Hematopoietic multipotent progenitor cell treated with erythropoietin and hydrocortisone succinate and interleukin-3 and kit ligand, for 4 days (in vitro differentiated cells): Measurements from ENCODE around the gene ZHX3.

Source experiments
- DNase-seq: peaks from one replicate; pipeline ENCODE4 v3.0.0-alpha.2; 2015

The ZHX3 gene

DNA sequence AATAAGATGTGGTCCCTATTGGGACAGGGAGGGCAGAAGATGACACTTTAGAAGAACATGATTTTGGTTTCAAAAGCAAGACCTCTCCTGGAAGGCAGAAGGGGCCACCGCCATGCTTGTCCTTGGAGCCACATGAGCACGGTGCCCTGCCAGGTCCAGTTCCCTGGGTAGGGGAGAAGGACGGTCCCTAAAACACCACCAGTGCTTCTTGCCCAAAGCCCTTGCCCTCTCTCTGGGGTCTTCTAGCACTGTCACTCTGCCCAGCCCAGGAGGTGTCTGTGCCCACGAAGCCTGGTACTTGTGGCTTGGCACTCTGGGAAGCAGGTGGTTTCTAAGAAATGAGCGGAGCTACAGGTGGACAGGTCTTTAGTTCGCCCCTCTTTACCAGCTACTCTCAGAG is 134.1 kb downstream of the ZHX3 start:
- DNase-seq, result no peak

DNA sequence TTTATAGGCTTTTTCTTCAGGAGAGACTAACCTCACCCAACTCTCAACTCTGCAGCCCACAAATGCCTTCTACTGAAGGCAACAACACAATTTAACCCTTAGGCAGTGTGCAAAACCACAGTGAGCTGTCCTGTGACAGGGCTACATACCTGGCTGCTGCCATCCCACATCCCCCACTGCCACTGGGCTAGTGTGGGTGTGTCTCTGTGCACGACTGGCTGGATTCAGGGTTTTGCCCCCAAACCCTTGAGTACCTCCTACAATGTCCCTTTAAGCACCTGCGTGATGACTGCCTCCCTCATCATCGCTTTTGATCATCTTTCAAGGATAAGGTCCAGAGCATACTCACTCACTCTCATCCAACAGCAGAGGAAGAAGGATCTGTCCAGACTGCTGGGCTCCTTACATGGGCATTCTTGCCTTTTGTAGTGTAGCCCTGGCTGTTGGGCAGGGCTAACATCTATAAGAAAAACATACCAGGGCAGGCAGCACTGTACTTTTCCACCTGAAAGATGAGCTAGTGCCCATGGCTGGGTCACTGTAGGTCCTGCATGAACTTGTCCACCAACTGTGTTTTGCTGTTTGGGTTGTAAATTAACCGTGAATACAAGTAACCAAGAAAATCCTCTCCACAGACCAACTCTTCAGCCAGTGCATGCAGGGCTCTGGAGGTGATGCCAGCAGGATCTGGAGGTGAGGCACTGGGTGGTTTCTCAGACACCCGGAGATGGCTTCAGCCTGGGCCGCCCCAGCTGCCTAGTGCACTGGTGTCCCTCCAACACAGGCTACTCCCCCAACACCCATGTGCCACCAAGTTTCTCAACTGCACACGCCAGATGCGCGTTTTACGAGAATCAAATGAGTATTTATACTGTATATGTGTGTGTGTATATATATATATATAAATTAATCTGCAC is 135.0 kb downstream of the ZHX3 start:
- no peak for DNase-seq

DNA sequence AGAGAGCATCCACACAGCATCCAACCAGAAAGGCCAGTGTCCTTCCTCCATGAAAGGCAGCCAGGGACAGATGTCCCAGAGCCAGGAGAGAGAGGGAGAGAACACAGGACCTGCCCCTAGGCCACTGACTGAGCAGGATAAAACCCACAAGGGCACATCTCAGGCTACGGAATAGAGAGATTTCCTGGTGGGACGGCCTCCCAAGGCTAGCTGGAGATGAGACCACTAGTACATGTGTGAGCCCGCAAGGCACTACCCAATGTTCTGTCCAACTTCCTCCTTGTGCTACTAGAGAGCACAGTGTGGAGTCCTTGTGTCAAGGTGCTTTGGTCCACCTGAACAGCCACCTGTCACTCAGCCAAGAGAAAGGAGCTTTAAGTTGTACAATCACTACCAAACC is 136.0 kb downstream of the ZHX3 start:
- no peak for DNase-seq

DNA sequence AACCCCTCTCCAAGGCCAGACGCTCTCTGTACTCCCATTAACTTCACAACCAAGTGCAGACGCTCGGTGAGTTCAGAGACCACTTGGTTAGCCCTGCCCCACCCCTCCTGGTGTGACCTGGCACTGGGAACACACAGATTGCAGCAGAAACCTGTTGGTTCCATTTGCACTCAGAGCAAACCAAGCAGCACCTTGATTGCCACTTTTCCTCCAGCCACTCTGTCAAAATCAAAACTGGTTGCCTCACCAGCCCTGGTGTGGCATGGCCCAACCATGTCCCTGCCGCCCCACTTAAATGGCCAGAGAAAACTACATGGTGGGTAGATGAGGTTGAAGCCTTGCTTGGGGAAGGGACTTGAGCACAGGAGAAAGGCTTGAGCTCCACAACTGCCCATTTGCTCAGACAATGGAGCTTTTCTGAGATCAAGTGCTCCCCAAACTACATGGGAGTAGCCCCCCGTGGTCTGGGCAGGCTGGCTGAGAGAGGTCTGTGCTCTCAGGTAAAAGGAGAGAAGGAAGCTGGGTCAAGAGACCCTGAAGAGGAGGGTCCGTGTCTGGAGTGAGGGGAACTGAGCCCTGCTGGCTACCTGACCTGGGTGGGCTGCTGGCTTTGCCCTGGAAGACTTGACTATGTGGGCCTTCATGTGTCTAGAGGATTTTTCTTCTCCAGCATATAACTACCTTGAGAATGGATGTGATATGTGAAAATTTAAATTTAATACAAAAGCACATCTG is 136.8 kb downstream of the ZHX3 start:
- no peak for DNase-seq

DNA sequence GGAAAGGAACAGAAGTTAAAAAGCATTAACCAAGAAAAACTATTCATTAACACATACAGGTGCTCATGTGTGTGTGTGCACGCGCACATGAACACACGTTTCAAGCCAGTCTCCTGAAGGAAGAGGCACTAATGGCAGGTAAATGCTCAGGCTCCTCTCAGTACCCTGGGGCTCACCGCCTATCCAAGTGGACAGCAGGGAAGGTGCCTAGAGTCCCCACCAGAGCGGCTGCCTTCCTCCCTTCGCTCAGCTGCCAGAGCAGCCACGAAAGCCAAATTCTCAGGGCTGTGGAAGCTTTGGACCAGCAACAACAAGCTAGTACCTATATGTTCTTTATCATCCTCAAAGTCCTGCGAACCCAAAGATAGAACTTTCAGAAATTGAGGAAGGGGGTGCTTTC is 137.6 kb downstream of the ZHX3 start:
- DNase-seq, result no peak

DNA sequence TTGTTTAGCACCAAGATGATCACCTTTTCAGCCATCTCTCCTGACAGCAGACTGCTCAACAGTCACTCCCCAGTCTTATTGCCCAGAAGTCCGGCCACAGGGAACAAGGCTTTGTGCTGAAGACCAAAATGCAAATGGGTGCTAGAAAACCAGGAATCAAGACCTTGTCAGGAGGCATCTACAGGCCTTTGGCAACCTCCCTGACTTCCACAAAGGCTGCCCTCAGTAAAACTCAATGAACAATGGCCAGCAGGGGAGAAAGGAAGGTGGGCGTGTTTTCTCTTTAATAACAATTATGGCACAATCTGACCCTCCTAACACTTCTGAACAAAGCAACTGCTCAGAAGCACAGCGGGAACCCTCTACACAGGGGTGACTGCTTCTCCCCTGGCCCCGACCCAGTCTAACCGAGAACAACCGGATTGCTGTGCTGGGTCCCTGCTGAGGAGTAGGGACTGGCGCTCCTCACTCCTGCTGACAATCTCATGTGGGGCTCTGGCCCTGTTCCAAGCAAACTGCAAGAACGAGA is 138.6 kb downstream of the ZHX3 start:
- DNase-seq, result no peak

DNA sequence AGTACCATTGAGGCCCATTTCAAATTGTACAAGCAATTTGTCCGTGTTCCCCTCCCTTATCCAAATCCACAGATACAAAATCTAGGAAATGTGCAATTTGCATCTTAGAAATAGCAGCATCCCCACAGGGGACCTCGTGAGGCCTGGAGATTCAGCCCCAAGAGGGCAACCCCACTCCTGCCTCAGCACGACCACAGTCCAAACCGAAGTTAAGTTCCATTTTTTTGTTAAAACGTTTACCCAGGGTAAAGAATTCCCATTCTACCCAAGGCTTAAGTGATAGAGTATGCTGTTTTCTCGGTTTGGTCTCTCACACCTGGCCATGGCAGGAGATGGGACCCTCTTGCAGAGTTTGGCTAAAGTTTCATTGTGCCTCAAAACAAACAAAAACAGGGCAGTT is 139.0 kb downstream of the ZHX3 start:
- DNase-seq, result no peak

DNA sequence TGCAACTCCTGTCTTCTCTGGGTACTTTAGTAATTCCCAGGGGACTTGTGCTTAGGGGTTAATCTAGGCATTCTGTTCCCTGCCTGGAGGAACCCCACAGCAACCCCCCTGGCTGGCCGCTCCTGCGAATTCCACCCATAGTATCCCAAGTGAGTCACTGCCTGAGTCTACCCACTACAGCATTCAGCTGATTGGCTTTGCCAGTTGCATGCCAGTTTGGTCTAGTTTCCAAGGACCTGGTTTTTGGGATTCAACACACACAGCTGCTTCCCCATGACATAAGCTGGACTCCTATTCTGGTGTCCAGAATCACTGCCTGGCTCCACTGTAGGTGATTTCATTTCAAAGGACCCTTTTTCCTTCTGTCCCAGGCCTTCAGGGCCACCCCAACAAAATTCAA is 139.9 kb downstream of the ZHX3 start:
- DNase-seq, result no peak

DNA sequence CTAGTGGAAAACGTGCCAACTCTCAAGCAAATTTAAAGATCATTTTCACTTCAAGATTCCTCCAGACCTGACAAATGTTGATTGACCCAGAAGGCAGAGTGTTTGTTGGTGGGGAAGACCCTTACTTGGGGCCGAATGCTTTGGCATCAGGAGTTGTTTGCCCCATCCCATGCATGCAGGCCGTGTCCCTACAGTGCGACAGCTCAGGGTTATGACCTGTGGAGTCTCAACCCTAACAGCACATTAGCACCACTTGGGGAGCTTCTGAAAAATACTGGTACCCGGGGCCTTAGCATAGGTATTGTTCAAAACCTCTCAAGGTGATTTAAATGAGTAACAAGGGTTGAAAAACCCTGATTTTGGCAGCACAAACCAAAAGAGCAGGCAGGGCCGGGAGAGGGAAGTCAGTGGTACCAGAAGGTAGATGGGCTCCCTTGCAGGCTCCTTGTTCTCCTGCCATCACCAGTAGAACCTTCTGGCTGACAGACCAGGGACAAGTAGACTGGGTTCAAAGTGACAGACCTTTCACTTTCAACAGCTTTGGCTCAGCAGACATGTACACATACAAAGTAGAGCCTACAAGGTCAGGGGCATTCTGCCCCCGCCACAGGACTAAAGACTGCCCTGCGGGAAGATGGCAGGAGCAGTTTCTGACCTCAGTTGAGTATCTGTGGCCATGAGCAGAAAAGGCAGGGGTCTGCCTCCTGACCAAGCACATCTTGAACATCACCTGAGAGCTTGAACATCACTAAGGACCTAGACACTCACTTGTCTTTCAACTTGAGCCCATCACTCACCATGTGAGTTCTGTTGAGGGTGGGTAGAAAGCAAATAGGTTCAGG is 140.6 kb downstream of the ZHX3 start:
- no peak for DNase-seq

DNA sequence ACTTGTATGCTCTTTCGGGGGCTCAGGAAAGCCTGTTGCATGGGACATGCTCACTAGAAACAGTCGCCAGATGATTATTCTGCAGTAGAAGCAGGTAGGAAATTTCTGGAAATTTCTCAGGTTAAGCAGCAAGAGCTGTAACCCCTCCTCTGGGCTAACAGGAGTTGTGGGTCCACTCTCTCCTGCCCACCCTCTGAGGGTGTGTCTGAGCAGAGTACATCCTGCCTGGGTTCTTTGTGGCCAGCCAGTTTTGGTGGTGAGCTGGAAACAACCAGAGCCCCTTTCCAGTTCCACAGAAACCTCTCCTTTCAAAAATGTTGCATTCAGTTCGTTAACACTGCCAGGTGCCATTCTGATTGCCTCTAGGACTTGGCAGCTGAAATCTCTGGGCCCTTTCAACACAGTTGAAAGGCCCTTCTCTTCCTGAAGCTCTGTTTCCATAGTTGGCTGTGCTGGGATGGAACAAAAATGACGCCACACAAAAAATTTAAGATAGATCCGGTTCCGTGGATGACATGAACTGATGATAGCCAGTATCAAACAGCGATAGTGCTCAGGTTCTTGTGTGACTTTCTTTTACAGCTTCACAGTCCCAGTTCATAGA is 141.7 kb downstream of the ZHX3 start:
- no peak for DNase-seq

DNA sequence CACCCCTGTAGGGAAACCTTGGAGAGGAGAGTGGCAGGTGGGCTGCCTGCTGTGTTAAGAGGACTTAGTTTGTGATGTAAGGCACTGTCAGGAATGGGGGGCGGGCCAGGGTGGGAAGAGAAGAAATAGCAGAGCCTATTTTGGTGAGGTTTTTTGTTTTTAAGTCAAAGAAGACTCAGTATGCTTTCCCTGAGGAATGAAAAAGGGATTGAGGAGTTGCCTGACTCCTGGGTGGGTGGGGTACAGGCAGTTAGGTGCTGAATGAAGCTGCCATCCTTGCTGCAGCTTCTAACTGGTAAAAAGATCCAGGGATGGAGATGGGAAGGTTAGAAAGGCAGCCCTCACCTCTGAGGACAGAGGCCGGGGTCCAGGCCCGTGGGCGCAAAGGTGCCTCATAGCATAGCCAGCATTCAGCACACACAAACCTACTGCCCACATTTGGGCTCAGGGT is 142.3 kb downstream of the ZHX3 start:
- no peak for DNase-seq

DNA sequence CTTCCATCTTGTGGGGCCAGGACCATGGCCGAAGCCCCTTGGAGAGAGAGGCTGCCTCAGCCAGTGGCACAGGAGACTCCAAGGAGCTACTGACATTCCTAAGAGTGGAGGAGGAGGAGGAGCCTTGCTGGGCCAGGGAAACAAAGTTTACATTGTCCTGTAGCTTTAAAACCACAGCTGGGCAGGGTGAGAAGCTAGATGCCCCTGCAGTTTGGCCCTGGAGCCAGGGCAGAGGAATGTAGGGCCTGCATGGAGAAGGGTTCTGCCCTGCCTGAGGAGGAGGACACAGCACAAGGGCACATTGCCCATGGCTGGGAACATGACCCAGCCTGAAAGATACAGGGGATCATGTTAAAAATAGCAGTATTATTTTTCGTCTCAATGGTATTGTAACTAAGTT is 142.7 kb downstream of the ZHX3 start:
- DNase-seq, result no peak

DNA sequence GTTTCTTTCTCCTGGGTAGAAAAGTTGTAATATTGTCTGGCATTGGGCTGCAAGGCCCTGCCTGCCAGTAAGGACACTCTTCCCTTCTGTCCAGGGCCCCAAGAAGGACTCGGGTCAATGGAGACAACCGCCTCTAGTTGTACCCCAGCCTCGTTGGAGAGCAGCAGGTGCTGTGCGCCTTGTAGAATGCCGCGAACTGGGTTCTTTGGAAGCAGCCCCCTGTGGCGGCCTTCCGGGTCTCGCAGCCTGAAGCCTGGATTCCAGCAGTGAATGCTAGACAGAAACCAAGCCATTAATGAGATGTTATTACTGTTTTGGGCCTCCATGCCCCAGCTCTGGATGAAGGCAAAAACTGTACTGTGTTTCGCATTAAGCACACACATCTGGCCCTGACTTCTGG is 143.2 kb downstream of the ZHX3 start:
- no peak for DNase-seq

DNA sequence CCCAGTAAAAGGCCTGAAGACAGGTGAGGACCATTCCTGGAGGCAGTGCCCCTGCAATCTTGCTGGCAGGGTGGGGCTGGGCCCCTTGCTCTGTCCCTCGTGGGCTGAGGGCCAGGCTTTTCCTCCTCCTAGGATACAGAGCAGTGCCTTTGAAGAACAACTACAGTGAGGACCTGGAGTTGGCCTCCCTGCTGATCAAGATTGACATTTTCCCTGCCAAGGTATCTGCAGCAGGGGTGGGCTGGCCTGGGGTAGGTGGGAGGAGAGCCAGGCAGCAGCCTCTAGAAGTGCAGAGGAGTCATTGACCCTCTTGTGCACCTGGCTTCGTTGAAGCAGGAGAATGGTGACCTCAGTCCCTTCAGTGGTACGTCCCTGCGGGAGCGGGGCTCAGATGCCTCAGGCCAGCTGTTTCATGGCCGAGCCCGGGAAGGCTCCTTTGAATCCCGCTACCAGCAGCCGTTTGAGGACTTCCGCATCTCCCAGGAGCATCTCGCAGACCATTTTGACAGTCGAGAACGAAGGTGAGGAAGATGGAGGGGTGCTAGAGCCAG is 143.7 kb downstream of the ZHX3 start:
- no peak for DNase-seq

DNA sequence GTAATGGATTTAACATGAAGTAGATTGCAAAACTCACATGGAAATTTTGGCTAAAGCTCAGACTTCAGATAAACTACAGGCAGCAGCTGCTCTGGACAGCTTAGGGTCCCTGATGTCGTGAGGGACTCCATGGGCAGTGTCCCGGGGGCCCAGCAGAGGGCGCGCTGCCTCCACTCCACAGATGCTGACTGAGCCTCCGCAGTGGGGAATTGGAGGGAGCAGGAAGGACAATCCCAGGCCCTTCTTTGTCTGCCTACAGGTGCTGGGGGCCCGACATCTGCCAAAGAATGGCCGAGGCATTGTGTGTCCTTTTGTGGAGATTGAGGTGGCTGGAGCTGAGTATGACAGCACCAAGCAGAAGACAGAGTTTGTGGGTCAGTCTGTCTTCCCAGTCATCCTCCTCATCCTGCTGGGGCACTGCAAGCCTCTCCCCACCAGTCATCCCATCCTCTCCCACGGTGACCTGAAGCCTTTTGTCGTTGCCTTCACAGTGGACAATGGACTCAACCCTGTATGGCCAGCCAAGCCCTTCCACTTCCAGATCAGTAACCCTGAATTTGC is 144.3 kb downstream of the ZHX3 start:
- DNase-seq, result peak; percentile 77

DNA sequence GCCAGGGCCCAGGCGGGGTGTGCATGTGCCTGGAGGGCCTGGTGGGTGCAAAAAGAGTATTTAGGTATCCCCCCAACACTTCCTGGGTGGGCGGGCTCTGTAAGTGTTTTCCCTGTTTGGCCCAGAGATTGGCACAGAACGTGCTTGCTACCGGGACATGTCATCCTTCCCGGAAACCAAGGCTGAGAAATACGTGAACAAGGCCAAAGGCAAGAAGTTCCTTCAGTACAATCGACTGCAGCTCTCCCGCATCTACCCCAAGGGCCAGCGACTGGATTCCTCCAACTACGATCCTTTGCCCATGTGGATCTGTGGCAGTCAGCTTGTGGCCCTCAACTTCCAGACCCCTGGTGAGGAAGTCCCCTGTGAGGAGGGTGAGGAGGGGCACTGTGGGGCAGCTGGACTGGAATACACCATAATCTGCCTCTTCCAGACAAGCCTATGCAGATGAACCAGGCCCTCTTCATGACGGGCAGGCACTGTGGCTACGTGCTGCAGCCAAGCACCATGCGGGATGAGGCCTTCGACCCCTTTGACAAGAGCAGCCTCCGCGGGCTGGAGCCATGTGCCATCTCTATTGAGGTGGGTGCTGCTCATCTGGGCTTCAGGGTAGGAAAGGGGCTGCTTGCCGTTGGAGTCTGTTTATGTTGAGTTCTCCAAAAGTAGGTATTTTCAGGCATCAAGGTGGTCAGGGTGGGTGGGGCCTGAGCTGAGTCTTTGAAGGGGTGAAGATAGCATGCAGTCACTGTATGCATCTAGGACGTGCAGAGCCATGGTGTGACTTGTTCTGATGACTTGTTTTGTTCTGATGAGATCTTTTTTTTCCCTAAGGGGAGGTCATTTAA is 145.0 kb downstream of the ZHX3 start:
- no peak for DNase-seq

DNA sequence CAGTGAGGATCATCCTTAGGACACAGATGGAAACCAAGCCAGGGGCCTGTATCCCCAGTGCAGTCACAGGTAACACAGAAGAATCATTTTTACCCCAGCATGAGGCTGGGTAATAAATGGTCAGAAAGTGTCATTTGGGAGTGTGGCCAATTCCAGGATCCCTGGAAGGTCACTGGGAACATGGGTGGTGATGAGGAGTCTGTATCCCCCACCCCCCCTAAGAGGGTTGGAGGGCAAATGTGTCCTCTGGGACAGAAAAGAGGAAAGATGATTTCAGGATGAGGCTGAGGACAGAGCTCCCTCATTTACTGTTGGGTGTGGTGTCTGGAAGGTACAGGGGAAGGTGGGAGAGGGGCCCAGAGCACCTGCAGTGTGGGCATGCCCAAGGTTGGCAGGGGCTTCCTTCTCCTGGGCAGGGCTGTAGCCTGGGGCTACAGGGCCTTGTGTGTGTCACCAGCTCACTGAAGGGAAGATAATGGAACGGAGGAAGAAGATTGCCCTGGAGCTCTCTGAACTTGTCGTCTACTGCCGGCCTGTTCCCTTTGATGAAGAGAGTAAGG is 145.7 kb downstream of the ZHX3 start:
- no peak for DNase-seq

DNA sequence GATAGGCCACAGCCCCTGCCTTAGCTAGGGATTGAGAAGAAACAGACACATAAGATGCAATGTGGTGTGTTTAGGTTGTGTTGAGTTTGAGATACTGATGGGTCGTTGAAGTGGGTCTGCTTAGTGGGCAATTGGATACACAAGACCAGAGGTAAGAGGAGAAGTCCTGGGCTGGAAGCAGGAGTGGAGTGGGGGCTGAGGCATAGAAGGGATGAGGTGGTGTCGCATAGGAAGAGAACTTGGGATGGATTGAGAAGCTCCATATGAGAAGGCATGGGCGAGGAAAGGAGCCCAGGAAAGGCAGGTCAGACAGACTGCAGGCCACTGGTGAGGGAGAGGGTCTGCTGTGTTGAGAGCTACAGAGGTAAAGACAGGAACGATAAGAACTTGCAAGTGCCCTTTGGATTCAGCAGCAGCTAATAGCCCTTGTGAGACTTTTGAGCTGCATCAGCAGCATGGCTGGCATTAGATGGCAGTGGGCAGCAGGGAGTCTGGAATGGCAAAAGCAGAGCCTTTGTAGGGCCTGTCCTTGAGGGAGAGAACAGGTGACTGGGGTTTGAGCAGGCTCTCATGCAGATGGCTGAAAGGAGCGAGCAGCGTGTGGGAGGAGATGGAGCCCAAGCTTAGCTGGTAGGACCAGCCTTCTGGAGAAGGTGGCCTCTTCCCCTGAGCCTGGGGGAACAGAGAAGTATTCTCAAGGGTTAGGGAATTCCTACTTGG is 147.0 kb downstream of the ZHX3 start:
- no peak for DNase-seq

DNA sequence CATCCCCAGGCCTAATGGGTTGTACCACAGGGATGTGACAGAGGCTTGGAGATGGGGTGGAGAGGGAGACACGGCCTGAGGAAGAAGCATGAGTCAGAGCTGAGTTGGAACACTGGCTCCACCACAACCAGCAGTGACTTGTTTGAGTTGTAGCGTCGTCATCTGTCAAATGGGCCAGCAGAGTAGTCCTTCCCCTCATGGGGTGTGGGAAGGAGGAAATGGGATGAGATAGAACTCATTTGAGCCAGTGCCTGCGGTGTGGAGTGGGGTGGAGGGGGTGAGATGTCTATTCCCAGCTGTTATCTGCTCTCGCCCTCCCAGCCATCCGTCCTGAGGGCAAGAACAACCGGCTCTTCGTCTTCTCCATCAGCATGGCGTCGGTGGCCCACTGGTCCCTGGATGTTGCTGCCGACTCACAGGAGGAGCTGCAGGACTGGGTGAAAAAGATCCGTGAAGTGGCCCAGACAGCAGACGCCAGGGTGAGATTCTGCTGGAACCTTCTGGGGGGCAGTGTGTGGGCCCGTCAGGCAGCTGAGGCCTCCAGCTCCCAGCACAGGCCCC is 147.7 kb downstream of the ZHX3 start:
- no peak for DNase-seq
